HK-2 (cell line): ENCODE results near the gene PCDH9.

Experiments used
- DNase-seq: peaks from one replicate; pipeline ENCODE4 v3.0.0-alpha.2; 2018; ENCODE audit not compliant: unreplicated experiment

PCDH9 gene

GRCh38 chr13:66400292-66400691 lies 829.8 kb downstream of the PCDH9 start:
- DNase-seq, result no peak

- DNase-seq, result no peak
These were observed 830.3 kb downstream of the PCDH9 start for GRCh38 chr13:66399873-66400272.

- no peak for DNase-seq
These were observed 833.0 kb downstream of the PCDH9 start for GRCh38 chr13:66397133-66397532.

- DNase-seq, result no peak
These were observed 838.8 kb downstream of the PCDH9 start for GRCh38 chr13:66391322-66391721.

GRCh38 chr13:66378894-66379293 lies 851.2 kb downstream of the PCDH9 start:
- no peak for DNase-seq

GRCh38 chr13:66377569-66377968 lies 852.6 kb downstream of the PCDH9 start:
- no peak for DNase-seq

DNA sequence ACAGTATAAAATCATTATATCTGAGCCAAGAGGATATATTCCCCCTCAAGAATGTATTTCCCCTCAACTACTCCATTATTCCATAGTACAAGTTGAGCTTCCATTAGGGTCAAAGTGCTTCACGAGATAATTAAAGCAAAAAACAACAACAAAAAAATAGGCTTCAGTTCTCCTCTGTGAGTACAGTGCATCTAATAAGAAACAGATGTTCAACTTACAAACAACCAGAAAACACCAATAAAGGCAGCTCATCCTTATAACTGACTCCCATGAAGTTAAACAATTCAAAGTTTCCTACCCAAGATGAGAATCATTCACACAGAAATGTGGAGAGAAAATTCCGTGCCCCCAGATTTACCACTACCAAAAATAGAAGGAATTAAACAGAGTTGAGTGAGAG lies 854.4 kb downstream of the PCDH9 start:
- no peak for DNase-seq

GRCh38 chr13:66369666-66370065 lies 860.5 kb downstream of the PCDH9 start:
- DNase-seq, result no peak

DNA sequence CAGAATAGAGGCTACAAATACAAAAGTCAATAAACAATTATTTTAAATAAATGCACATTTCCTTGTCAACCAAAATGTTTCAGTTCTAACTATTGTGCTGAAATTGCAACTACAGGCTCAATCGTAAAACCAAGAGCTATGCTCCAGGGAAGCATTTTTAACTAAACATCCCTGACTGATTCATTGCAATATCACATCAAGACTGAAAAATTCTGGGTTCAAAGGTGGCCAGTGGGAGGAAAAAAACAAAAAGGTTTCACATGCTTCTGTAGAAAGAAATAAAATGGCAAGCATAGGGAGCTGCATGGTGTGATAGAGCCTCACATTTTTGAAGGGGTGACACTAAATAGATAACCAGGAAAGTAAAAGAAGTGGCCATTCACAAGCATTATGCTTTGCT lies 862.8 kb downstream of the PCDH9 start:
- DNase-seq, result no peak

DNA sequence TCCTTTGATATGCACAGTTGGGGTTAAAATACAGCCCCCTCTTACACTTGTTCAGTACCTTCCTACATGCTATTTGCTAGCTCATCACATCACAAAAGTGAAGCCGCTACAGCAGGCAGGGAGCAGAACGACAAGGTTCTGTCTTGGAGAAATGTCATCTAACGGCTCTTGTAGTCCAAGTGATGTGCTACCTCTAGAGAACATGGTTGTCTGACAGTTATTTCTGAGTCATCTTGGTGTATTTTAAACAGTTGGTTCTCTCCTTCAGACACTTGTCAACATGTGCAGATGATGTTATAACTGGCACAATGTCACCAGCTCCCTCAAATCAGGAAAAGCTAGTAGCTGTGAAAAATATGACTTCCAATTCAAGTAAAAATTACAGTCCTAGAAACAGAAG lies 865.0 kb downstream of the PCDH9 start:
- no peak for DNase-seq

DNA sequence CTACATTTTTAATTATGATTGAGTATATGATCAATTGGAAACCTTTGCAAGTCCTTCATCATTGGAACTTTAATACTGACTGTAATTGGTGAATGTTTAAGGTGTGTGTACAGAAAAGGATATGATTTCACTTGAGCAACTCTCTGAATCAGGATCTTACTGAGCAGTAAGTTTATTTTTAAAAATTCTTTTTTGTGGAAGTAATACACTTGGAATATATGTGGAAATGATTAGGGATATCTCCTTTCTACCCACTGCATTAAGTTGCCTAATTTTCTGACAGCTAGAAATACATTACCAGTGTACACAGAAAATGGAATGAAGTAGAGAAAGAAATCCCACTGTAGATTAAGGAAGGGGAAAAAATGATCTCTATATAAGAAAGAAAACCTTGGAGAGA lies 865.8 kb downstream of the PCDH9 start:
- no peak for DNase-seq

DNA sequence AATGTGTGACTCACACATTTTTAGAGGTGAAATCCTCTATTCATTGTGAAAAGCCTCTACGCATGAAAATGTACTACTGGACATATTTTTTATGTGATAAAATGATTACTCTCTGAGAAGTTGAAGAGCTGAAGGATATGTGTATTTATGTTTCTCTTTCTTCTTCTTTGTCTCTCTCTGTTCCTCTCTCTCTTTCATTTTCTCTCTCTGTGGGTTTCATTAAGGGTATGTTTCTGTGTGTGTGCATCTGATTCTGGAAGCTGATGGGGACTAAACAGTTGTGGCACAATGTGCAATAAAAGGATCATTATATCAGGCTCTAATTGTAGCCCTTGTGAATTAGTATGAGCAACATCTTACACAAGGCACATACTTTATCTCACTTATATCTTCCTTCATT lies 867.7 kb downstream of the PCDH9 start:
- DNase-seq, result no peak

GRCh38 chr13:66359910-66360552 lies 870.1 kb downstream of the PCDH9 start:
- DNase-seq, result no peak

DNA sequence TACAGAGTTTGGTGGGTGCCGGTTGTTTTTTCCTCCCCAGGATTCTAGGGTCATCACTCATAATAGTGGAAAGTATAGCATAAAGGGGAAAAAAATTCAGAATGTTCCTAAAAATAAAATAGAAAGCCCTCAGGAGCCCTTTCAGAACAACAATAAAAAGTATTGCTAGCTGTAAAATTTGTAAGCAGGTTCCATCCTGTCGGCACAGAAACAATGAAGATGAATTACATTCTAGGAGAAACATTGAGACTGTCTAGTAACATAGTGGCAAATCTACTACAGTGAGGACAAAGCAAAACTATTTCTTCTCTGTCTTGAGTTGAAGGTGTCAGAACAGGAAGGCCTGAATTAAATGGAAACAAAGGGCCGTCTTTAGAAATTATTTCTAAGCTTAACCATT lies 870.7 kb downstream of the PCDH9 start:
- DNase-seq, result no peak

DNA sequence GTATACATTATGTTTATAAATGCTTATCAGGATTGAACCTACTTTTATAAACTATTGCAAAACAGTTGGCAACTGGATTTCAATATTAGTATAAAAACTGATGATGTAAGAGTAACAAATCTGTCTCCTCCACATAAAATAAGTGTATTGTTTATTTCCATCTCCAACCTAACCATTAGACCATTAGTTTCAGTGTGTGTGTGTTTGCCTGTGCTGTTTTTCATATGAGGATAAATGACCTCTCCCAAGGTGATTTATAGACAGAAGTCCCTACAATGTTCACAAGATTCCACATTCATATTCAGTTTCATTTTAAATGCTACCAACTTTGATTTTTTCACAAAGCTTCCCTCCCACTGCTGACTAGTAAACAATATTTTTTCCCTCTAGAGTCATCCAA lies 871.6 kb downstream of the PCDH9 start:
- no peak for DNase-seq

DNA sequence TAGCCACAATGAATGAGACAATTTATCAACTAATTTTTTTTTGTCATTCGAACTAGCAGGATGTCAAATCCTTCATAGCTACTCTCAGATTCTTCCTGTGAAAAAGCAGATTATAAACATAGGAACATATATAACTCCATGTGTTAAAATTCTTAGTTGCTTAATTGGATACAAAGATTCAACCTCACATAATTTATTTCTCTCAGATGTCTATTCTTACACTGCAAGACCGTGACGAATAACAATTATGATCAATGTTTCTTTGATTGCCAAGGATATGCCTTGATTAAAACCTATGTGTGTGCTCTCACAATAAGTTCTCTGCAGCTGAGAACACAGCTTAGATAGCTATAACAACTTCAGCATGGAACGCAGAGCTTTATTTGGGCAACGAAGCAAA lies 872.7 kb downstream of the PCDH9 start:
- DNase-seq, result no peak

DNA sequence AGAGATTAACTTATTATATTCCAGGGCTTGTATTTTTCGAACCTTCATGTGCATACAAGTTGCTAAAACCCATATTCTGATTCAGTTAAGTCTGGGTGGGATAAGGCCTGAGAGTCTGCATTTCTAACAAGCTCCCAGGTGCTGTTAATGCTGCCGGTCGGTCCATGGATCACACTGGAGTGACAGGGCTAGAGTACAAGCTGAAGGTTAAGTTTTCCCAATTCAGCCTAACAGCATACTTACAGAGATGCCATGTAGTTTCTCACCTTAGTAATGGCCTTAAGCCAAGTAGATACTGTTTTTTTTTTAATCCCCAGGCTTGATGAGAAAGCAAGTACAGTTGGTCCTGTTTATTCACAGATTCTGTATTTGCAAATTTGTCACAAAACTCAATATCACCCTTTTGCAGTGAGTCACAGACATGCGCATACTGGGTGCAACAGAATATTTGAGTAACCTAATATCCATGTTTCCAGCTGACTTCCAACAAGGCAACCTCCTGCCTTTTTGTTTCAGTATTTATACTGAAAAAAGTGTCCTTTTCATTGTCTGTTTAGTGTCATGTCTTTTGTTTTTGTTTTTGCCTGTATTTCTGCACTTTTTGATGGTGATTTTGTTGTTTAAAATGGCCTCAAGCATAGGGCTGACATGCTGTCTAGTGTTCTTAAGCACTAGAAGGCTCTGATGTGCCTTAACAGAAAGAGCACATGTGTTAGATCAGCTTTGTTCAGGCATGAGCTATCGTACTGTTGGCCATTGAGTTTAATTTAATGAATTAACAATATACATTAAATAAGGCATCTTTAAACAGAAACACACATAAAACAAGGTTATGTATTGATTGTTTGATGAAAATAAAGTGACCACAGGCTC lies 875.0 kb downstream of the PCDH9 start:
- DNase-seq, result no peak

GRCh38 chr13:66353664-66354063 lies 876.5 kb downstream of the PCDH9 start:
- no peak for DNase-seq

GRCh38 chr13:66349966-66350365 lies 880.2 kb downstream of the PCDH9 start:
- no peak for DNase-seq

DNA sequence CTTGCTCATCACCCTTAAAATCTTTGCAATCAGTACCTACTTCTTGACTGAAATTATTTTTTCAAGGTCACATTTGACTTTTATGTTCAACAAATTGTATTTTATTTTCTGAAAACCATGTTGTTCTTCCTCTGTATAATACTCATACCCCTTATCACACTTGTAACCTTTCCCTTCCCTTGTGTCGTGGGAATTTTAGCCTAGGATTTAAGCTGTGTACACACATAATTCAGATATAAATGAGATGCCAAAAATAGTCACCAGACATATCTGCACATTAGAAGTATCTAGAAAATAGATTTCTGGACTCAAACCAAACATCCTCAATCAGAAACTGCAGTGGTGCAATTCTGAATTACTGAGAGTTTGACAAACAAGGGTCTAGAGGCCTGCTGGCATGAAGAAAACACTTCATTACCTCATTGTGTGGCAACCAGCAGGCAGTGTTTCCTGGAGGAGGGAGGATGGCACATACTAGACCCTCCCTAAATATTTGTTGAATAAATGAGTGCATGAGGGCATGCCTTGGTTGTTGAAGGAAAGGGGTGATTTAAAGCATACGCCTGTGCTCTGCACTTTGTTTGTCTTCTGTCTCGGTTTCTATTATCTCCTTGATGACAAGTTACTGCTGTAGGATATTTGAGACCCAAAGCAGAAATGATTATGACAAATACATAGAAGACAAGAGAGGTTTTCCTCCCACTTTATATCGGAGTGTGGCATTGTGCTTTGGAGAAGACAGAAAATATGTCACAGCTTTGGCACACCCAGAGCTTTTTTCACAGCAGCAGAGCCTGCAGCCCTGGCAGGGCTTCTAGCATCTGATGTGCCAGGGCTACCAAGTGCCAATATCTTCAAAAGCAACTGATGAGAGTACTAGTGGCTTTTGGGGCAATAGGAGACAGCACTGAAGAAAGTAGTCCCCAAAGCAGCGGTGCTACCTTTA lies 881.1 kb downstream of the PCDH9 start:
- DNase-seq, result no peak

DNA sequence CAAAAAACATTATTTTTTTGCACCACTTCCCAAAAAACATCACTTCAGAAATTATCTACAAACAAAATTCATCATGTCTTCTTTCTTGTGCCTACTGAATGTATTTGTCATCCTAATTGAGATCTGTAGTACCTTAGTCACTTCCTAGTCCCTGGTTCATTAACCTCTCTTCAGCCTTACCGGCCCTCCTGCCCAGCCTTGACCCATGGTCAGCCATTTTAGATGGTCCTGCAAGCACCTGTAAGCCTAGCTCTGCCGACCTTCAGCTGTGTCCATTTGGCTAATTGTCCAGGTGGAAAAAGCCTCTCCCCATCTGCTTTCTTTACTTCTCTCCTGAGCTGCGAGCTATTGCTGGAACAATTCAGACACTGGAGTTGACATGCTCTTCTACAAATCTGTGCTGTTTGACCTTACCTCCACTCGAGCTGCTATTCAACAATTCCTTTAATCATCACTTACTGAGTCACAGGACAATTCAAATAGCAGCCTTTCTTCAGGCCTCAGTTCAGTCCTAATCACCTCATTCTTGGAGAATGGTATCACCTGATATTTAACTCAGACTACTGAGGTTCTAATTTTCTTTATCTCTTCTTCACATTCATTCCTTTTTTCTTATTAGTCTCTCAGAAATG lies 882.5 kb downstream of the PCDH9 start:
- peak; percentile 1 for DNase-seq

- no peak for DNase-seq
These were observed 884.2 kb downstream of the PCDH9 start for GRCh38 chr13:66345971-66346370.
